ENCODE results near the gene ARHGEF10L.

Gene ARHGEF10L

DNA sequence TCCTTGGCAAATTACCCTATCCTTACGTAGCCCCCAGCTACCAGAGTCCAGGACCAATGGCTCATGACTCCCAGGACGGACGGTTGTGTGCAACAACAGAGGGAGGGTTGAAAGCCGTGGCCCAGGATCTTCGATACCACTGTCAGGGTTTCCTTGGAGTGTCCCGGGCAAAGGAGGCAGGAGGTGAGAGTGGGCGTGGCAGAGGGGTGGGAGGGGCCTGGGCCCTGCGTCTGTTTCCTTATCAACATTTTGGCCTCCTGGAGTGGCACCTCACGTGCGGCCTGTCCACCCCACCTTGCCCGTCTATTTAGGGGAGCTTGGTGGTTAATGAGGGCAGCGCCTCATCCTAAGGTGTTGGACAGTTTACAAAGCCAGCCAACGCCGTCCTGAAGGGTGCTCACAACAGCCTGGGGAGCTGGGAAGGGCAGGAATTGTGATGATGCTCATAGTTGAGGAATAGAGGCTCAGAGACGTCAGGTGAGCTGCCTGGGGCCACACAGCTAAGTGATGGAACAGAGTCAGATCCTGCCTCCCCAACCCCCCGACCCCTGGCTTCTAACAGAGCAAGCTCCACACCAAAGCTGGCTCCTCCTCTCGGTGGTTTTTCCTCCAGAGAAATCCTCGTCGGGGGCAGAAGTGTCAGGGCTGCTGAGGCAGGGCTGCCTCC, 17.4 kb upstream of the ARHGEF10L start:
- no peak for DNase-seq

DNA sequence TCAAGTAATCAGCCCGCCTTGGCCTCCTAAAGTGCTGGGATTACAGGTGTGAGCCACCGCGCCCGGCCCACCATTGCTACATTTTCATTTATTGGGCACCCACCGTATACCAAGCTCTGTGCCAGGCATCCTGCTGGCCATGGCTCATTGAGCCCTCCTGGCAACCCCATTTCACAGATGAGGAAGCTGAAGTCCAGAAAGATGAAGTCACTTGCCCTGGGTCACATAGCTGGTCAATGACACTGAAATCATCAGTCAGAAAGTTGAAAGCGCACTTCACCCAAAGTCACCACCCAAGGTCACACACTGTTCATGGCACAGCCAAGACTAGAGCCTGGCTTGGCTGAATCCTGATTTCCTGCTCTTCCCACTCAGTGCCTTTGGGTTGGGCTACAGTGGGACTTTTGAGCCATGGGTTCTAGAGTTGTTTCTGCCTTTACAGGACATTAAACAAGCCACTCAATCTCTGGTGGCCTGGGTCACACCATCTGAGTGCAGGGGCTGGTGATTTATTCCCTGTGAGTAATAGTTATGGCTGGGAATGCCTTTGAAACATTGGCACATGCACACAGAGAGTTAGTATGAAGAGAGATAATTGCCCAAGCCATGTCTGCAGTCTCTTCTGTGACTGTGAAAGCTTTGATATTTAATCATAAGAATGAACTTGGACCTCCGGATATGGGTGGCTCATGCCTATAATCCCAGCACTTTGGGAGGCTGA, 16.0 kb upstream of the ARHGEF10L start:
- no peak for DNase-seq

DNA sequence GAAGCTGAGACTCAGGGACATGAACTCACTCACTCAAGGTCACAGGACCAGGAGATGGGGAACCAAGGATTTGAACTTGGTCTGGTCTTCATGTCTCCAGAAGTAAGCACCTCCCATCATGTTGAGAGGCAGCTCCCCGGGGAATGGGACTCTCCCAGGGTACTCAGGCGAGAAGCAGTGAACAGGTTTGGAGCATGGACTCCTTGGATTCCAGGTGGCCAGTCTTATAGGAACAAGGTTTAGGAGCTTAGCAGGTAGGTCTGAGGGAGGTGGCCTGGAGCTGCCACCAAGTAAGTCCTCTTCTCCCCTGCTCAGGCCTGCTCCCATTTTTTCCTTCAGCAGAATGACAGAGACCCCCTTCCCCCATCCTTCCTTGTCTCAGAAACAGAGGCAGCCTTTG, 14.9 kb upstream of the ARHGEF10L start:
- no peak for DNase-seq

DNA sequence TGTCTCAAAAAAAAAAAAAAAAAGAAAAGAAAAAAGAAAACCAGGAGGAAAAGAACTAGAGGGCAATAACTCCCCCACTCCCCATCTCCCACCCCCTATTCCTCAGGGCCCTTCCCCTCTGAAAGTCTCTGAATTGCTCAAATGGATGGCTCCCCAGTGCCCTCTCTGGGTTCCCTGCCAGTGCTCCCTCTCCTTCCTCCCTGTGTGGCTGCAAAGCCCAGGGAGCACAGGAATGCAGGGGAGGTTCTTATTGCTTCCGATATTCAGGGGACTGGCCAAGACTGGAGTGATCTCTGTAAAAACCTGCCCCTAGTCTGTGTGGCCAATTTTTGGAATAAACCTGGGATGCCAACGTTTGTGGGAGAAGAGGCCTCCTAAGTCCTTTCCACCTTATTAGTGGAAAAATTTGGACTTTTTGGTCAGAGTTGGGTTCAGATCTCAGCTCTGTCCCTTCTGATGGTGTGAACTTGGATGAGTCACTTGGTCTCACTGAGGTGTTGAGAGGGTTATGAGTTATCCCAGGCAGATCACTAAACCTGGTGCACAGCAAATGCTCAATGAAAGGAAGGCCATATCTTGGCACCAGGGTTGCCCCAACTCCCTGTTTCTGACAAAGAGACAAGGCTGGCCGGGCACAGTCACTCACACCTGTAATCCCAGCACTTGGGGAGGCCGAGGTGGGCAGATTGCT, 13.4 kb upstream of the ARHGEF10L start:
- DNase-seq: no peak

DNA sequence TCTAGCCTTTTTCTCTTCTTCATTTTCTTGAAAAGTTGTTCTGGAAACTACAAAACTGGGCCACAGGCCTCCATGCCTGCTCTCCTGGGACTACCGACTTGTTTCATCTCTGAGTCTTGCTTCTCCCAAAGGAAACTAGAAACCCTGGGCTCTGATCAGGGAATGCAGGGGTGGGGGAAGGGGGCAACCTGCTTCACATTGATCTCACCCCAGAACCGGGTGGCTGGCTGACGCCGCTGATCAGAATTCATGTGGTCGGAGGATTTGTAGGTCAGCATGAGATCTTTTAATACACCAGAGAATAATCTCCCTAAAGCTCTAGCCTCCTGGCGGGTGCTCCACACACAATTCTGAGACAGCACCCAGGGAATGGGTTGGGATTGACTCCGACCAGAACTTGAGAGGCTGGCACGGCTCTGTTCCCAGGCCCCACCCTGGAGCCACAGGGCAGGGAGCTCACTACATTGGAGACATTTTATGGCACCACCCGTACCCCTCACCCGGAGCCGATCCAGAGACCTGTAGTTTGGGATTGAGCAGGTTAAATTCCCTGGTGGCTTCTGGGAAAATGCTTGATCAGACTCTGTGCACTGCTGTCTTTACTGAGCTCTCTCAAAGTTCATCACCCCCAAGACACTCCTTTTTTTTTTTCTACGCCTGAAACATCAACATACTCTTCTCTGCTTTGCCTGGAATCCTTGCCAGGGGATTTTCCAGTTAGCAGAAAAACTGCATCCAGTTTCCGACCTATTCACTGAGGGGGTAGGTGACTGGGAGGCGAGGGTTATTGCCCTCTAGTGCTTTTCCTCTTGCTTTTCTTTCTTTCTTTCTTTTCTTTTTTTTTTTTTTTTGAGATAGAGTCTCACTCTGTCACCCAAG, 12.2 kb upstream of the ARHGEF10L start:
- no peak for DNase-seq

DNA sequence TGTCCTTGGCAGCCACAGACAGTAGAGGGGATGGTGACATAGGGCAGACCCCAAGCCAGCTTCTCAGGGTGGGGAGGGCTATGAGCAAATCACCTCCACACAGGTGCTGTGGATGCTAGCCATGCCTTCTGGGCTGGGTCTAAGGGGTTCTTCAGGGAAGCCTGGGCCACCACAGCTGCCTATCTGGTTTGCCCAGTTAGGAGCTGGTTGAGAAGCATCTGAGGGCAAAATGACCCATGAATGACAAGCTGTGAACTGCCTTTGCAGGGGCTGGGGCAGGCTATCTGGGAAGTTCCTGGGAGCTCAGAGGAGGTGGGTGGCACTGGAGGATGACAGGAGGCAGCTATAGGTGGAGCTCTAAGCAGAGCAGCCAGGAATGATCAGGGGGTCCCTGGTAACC, 10.1 kb upstream of the ARHGEF10L start:
- no peak for DNase-seq

DNA sequence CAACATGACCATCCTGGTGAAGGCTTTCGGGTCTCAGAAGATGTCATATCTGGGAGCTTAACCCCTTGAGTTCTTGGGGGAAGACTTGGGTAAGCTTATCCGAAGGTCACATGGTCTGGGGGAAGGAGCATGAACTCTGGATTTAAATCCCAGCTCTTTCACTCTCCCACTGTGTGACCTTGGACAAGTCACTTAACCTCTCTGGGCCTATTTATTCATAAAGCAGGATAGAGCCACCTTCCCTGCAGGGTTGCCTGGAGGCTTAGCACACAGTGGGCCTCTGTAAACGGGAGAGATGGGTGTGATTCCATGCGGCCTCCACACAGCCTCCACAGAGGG, 8.2 kb upstream of the ARHGEF10L start:
- DNase-seq: no peak

DNA sequence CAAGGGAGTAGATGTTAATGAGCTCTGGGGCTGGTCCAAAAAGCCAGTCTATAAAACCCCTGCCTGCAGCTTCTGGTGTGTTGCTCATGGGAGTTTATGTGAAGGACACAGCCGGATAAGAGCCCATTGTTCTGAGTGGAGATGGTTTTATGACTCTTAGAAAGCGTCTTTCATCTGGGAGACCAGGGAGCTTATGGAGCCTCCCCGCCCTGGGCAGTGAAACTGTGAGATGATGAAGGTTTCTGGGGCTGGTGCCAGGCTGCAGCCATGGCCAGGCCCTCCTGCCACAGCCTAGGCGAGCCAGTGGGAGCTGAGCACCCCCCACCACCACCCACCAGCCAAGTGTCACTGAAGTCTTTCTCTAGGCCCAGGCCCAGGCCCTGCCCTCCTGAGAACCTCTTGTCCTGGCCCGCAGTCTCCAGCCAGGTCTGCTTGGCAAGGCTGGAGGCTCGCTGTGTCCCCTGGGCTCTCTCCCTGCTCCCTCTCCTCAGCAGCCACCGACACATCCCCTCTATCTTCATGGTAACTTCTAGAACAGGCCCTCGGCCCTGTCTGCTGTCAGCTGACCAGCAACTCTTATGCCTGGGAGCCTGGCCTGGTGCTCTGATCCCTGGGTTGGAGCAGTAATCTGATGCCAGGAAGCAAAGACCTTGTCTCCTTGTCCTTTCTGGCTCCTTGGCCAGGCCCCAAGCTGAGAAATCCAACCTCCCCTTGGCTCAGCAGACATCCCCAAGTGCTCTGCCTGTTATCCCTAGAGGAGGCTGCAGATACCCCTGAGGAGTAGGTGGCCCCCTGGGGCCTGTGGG, 7.6 kb upstream of the ARHGEF10L start:
- no peak for DNase-seq

DNA sequence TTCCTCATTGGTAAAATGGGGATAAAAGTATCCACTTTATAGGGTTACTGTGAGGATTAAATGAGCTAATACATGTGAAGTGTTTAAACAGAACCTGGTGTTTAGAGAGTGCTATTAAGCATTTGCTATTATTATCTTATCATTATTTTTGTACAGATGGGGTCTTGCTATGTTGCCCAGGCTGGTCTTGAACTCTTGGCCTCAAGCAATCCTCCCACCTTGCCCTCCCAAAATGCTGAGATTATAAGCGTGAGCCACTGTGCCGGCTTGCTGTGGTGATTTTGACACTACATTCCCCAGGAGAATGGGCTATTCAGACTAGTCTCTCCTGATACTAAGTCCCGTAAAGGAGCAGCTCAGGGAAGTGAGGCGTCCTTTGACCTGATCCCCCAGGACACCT, 6.3 kb upstream of the ARHGEF10L start:
- no peak for DNase-seq

DNA sequence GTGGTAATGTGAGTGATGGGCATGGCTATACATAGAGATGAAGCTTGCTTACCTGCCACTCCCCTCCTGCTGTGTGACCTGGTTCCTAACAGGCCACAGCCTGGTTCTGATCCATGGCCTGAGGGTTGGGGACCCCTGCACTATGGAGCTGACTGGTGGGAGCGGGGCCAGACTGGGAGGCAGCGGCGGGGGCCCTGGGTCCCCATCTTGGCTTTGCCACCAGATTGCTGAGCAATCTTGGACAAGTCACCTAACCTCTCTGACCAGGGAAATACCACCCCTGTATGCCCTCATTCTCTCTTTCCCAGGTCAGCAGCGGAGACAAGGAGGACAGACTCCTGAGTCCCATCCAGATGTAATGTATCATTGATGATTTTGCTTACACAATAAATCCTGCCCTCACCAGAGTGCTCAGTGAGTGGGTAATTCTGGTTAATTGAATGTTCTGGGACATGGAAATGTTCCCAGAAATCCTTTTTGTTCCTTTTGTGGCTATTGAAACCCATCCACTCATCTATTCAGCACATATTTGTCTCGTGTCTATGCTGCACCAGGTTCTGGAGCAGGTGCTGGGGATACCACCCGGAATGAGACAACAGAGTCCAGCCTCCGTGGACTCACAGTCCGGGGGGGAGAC, 4.1 kb upstream of the ARHGEF10L start:
- no peak for DNase-seq

DNA sequence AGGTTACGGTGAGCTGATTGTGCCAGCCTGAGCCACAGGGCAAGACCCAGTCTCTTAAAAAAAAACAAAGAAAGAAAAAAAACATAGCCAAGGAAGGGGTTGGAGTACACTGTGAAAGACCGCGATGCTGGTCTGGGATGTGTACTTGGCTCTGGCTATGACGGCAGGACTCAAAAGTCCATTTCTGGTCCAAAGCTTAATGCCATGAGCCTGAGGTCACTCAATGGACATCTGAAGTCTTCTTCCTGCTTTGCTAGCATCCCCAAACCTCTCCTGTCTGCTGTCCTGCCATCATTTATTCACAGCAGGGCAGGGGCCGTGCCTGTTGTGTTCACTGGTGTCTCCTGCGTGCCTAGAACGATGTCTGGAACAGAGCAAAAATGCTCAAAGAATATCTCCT, 1.5 kb upstream of the ARHGEF10L start:
- no peak for DNase-seq

DNA sequence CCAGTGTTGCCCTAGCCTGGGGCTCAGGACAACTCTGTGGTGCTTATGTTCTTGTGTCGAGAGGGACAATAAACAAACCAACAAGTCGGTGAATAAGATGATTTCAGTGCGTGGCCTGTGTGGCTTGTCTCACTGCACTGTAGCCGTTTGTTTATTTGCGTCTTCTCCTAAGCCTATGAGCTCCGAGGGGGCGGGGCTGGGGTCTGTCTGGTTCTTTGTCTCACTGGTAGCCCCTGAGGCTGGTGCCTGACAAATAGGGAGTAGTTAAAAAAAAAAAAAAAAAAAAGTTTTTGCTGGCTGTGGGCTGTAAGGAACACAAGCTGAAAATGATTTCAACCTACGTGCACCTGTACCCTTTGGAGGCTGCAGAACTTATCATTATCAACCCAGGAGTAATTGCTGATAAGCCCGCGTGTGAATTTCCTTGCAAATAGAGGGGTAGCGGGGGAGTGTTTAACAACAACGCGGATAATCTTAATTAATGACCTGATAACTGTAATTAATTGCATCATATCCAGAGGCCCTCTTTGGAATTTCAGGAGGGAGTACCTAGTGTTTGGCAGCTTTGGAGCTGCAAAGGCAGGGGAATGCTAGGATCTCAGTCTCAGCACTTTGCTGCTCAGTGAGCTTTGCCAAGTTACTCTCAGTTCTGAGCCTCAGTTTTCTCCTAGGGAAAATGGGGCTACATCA, 925 bp upstream of the ARHGEF10L start:
- DNase-seq: no peak

DNA sequence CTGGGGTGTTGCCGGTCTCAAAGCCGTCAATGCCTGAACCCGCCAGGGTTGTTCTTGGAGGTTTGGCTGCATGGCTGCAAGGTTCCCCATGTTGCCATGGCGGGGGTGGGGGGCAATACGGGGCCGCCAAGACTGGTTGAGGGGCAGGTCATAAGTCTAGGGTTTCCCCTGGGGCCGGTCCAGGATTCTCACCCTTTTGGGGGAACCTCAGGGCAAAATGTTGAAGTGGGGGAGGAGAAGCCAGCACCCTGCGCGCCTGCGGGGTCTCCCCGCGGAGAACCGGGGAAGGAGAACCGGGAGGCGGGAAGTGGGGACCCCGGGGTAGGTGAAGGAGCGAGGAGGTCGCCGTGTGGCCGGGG, 401 bp upstream of the ARHGEF10L start:
- no peak for DNase-seq

DNA sequence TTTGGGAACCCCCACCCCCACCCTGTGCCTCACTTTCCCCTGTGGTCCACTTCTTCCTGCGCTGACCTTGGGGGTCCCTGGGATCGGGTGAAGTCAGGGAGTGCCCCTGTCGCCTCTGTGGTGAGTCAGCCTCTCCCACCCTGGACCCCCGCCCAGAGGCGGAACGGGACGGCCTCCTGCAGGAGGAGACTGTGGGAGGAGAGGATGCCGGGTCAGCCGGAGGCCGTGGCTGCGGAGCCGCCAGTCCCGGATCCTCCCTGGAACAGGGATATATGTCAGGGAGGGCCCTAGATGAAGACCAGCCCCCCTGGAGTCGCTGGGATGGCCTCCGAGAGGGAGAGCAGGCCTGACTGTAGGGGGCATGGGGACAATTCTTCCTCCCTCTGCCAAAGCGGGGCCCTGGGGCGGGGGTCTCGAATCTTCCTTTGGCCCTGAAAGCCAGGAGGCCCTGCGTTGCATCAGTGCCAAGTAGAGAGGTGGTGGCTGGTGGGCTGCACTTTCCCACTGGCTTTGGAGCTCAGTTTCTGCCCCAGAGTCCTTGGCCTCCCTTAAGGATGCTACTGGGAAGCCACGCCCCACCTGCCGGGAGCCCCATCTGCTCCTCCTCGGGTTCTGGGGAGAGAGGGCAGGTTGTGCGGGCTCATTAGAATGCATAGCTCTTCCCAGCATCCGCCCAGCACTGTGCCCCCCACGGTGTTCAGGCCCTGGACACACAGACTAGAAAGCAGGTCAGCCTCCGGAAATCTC, 930 bp downstream of the ARHGEF10L start:
- DNase-seq: no peak

DNA sequence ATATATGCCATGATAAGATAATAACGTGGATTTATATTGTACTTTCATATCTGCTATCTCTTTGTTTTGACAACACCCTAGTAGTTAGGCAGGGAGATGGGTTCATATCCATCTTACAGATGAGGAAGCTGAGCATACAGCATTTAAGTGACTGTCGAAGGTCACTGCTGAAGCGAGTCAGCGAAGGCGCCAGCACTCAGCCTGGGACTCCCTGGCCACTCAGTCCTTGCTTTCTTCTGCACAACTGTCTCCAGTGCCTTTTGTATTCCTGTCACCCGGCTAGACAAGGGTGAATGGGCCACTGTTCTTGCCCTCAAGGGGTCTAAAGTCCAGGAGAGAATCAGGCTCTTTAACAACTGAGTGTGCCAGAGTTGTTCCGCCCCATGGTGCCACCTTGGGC, 3.1 kb downstream of the ARHGEF10L start:
- DNase-seq: no peak

DNA sequence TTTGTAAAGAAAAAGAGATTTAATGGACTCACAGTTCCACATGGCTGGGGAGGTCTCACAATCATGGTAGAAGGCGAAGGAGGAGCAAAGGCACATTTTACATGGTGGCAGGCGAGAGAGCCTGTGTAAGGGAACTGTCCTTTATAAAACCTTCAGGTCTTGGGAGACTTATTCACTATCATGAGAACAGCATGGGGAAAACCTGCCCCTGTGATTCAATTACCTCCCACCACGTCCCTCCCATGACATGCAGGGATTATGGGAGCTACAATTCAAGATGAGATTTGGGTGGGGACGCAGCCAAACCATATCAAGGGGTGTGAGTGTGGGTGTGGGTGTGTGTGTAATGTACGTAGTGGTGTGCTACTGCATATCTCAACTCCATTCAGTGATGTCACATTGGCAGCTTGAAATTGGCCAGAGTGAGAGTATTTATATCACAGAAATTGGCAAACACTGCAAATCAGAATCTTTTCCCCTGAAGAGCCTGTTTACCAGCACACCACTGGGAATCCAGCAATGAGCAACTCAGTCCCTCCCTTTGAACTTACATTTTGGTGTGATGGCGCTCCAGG, 5.4 kb downstream of the ARHGEF10L start:
- DNase-seq: no peak

DNA sequence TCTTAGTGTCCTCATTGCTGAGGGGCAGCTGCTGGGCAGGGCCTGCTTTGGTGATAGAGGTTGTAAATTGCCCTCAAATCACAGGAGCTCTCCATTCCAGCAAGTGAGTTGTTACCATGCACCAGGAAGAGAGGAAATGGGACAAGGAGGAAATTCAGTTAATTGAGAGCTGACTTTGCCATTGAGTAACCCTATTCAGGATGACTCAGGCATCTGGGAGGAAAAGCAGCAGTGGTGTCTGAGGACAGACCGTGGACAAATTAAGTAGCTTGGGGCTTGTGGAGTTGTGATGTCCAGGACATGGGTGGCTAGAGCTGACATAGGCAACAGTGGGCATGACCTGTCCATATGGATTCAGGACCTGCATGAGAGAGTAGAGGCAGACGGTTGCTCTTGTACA, 5.9 kb downstream of the ARHGEF10L start:
- DNase-seq: no peak

DNA sequence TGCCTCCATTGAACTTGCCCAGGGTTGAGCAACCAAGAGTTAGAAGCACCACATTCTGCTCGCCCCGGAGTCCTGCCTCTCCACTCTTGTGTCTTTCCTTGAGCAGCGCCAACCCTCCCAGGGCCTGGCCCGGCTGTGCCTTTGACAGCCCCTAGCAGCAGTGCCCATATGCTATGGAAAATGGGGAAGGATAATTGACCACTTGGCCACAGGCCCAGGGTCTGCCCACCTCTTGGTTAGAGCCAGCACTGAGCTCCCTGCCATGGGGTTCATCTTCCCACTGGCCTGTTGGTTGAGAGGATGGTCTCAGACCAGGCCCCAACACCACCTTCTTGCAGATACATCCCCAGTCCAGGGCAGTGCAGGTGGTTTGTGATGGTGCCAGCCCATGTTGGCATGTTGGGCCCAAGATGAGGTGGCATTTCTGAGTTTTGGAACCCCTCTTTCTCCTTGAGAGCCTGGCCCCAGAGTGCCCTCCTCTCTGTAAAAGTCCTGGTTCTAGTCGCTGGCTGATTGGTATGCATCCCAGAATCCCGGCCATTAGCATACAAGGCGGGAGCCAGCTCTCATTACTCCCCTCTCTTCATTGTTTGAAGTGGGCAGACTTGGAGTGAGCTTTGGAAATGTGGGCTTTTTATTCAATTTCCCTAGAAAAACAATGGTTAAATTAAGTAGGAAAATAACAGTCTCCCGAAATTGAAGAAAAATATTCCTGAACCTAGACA, 7.6 kb downstream of the ARHGEF10L start:
- no peak for DNase-seq

DNA sequence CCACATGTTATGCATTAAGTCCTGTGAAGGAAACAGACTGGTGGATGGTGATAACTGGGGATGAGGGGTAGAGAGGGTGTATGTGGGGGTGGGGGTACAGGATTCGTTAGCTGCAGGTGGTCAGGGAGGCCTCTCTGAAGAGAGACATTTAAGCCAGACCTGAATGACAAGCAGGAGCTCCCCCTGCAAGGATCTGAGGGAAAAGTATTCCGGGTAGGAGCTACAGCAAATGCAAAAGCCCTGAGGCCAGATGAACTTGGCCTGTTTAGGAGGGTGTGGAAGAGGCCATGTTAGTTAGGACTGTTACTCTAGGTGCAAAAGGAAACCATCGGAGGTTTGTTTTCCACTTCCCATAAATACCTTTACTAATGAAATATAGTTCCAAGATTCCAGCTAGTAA, 9.9 kb downstream of the ARHGEF10L start:
- no peak for DNase-seq
